PC-3 (cell line): Measurements from ENCODE around the gene CD44. TPM values are rescaled to one million over a fixed set of nuclear protein-coding genes. Genes with fewer than 3 reads are reported as not detected.

Experiments used
- ATAC-seq: fragments of 200-7000 bp; cut with Tn5 transposase; 2 replicates; pipeline ENCODE4 v1.9.1; 2020; ENCODE audit warnings: mild to moderate bottlenecking, moderate library complexity
- BruUV-seq: library from RNA; stranded (reverse); fragments of 400-500 nt; replicated peaks from 2 replicates; lab custom pipeline; 2021; lab: Mats Ljungman, UMichigan
- CTCF ChIA-PET: fragments of 300-600 bp; sonication (Branson Sonifier 250); formaldehyde crosslinking; loops from one replicate; lab custom pipeline; 2022; ENCODE audit warnings: antibody characterized with exemption; lab: Charles Lee
- POLR2A ChIA-PET: fragments of 300-600 bp; sonication (Branson Sonifier 250); formaldehyde crosslinking; loops from one replicate; lab custom pipeline; 2022; ENCODE audit warnings: antibody characterized with exemption; ENCODE audit not compliant: unreplicated experiment; lab: Charles Lee
- DNase-seq: peaks from one replicate; pipeline ENCODE4 v3.0.0-alpha.2; 2015
- H2AFZ ChIP-seq: fragments of 300-600 bp; sonication (generic); 2 replicates; pipeline ENCODE4 v1.6.0; 2016; ENCODE audit warnings: antibody characterized with exemption, low read length
- H3F3A ChIP-seq: fragments of 300-600 bp; sonication (generic); one replicate; pipeline ENCODE4 v1.6.0; 2017; ENCODE audit warnings: antibody characterized with exemption, low read length, control low read depth, mild to moderate bottlenecking; ENCODE audit not compliant: unreplicated experiment
- H3K27ac ChIP-seq: fragments of 300-600 bp; sonication (generic); 2 replicates; pipeline ENCODE4 v1.5.1; 2016; ENCODE audit warnings: mild to moderate bottlenecking, low read length
- H3K27me3 ChIP-seq: fragments of 300-600 bp; sonication (generic); 2 replicates; pipeline ENCODE4 v1.6.1; 2016; ENCODE audit warnings: low read length, mixed read lengths
- H3K36me3 ChIP-seq: fragments of 300-600 bp; sonication (generic); 2 replicates; pipeline ENCODE4 v1.6.1; 2016; ENCODE audit warnings: low read depth, mixed run types, low read length, mixed read lengths
- H3K4me1 ChIP-seq: fragments of 300-600 bp; sonication (generic); 2 replicates; pipeline ENCODE4 v1.5.1; 2016; ENCODE audit warnings: low read length; ENCODE audit not compliant: insufficient read depth
- H3K4me2 ChIP-seq: fragments of 300-600 bp; sonication (generic); 2 replicates; pipeline ENCODE4 v1.6.0; 2016; ENCODE audit warnings: low read length
- H3K4me3 ChIP-seq: fragments of 300-600 bp; sonication (generic); 2 replicates; pipeline ENCODE4 v1.5.1; 2016; ENCODE audit warnings: mild to moderate bottlenecking, low read length, mixed read lengths
- H3K79me2 ChIP-seq: fragments of 300-600 bp; sonication (generic); 2 replicates; pipeline ENCODE4 v1.6.1; 2017; ENCODE audit warnings: low read length, mixed read lengths
- H3K9ac ChIP-seq: fragments of 300-600 bp; sonication (generic); 2 replicates; pipeline ENCODE4 v1.6.0; 2016; ENCODE audit warnings: mild to moderate bottlenecking, low read length
- H3K9me2 ChIP-seq: fragments of 300-600 bp; sonication (generic); replicated peaks from 2 replicates; pipeline ENCODE4 v1.6.1; 2016; ENCODE audit warnings: mixed run types, low read length, mixed read lengths
- H3K9me3 ChIP-seq: fragments of 300-600 bp; sonication (generic); 2 replicates; pipeline ENCODE4 v1.6.1; 2016; ENCODE audit warnings: low read length, mixed read lengths
- H4K20me1 ChIP-seq: fragments of 300-600 bp; sonication (generic); 2 replicates; pipeline ENCODE4 v1.6.1; 2016; ENCODE audit warnings: low read length, mixed read lengths
- EZH2 ChIP-seq: fragments of 300-600 bp; sonication (generic); IDR thresholded peaks from one replicate; pipeline ENCODE4 v1.6.1; 2017; ENCODE audit warnings: antibody characterized with exemption, mild to moderate bottlenecking, low read length; ENCODE audit not compliant: unreplicated experiment
- EZH2phosphoT487 ChIP-seq: fragments of 300-600 bp; sonication (generic); IDR thresholded peaks from 2 replicates; pipeline ENCODE4 v1.6.1; 2018; ENCODE audit warnings: mild to moderate bottlenecking, antibody characterized with exemption, low read length, borderline replicate concordance
- intact Hi-C: fragments of 100-400 bp; cut with micrococcal nuclease; formaldehyde crosslinking; loops from 2 replicates; pipeline ENCODE4 v1.9.0; 2023
- total RNA-seq: library from RNA; depleted of rRNA; stranded (reverse); fragments of >200 nt; gene quantifications from 2 replicates; pipeline ENCODE4 v1.2.3, GENCODE V29; 2014
- TF ChIP-seq, protein P1 (sequence below): fragments of 300-600 bp; sonication (generic); conservative IDR thresholded peaks from 2 replicates; pipeline ENCODE4 v1.5.1; 2017; ENCODE audit warnings: antibody characterized with exemption, low read depth, mild to moderate bottlenecking, low read length

The CD44 gene
- total RNA-seq, 1 experiment from 2014 or later = 181 TPM

DNA sequence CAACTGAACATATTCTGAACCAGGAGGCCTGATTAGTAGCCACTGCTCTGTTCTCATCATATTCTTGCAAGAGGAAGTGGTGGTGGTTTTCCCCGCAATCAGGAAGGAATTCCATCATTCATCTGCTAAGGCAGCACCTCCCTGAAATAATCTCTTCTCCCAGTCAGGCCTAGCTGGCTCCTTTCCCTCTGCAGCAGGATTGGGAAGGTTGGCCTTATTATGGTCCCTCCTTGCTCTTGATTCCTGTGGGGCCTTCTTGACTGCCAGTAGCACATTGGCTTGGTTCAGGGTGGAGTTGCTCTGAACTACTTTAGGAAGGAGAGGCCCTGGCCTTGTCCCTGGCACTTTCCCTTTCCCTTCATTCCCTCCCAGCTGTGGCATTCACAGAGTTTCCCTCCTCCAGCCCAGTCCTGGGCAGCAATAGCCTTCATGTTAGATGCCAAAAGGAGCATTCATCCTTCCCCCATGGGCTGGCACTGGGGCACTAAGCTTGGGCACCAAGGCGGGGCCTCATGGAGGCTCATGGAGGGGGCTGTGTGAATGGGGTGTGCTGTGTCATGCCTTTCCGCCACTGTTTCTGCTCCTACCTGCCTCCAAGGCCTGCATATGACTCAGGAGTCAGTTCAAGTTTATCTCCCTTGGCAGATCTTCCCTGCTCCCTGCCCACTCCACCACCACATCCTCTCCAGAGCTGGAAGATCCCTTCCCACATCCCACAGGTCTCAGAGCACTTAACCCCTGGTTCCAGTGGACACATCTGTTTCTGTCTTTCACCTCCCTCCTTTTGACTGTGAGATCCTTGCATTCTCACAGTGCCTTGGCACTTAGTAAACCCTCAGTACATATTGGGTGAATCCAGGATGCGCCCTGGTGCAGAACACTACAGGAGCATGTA is 27.6 kb upstream of the CD44 start:
- H3K27me3 ChIP-seq = no peaks in the 10 kb centered on the region
- CTCF ChIA-PET = no interaction called here
- peak overlapping the region; percentile 43 for H2AFZ ChIP-seq

DNA sequence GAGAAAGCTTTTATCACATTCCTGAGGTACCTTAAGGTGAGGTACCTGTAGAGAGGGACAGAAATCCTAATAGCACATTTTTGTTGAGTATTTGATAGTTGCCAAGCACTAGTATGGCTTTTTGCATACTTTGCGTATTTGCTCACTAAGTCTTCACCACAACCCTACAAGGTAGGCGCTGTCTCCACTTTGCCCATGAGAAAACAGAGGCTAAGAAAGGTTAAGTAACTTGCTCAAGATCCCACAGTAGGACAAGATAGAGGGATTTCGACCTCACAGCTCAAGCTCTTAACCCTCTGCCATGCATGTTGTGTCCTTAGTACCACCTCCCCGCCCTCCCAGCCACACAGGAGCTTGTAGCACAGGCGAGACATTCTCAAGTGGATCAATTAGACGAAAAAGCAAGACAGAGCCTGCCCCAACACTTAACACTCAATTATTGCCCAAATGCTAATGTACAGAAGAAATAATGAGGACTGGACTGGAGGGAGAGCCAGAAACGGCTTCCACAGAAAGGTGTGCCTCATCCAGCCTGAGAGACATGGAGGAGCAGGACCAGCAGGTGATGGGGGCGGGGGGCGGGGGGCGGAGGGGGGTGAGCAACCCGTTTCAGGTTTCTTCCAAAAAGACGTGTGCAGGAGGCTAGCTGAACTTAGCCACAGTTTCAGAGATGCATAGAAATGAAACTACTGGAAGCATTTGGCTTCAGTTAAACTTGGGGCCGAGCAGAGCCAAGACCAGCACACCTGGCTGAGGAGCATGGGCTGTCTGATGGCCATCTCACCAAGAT is 26.7 kb upstream of the CD44 start:
- Histone ChIP-seq H3K4me1 (peaks cover 51% of the 10 kb centered on the region), H2AFZ (no peak overlapping the region), H3K4me3 (no peak overlapping the region), H3K79me2 (no peaks in the 10 kb centered on the region), H3F3A (no peaks in the 10 kb centered on the region), H3K4me2 (peak overlapping the region; percentile 53), H3K36me3 (no peaks in the 10 kb centered on the region), H3K9me3 (no peaks in the 10 kb centered on the region), H3K9me2 (no peaks in the 10 kb centered on the region), H3K9ac (peak overlapping the region; percentile 68), H3K27me3 (no peaks in the 10 kb centered on the region), H3K27ac (peak overlapping the region; percentile 96), H4K20me1 (no peaks in the 10 kb centered on the region)
- BruUV-seq = no TSS peak
- TF ChIP-seq EZH2phosphoT487 (no peak), EZH2 (no peak)
- TF ChIP-seq, protein P1, sequence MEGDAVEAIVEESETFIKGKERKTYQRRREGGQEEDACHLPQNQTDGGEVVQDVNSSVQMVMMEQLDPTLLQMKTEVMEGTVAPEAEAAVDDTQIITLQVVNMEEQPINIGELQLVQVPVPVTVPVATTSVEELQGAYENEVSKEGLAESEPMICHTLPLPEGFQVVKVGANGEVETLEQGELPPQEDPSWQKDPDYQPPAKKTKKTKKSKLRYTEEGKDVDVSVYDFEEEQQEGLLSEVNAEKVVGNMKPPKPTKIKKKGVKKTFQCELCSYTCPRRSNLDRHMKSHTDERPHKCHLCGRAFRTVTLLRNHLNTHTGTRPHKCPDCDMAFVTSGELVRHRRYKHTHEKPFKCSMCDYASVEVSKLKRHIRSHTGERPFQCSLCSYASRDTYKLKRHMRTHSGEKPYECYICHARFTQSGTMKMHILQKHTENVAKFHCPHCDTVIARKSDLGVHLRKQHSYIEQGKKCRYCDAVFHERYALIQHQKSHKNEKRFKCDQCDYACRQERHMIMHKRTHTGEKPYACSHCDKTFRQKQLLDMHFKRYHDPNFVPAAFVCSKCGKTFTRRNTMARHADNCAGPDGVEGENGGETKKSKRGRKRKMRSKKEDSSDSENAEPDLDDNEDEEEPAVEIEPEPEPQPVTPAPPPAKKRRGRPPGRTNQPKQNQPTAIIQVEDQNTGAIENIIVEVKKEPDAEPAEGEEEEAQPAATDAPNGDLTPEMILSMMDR = no peak
- intact Hi-C loops = no loop called here
- POLR2A ChIA-PET = interaction anchor here (0.5 to 0.6 kb wide), 2 partner anchors 29 to 1646 kb away, joined by 3 to 5 read pairs; no protein-coding TSS in a partner anchor
- CTCF ChIA-PET = no interaction called here
- ATAC-seq = no peak
- peak; percentile 53 for DNase-seq

More for the DNA sequence above, 27.6 kb upstream of the CD44 start:
- intact Hi-C loops = loop anchor here (1.0 kb wide), 1 partner anchor 34 kb away; no protein-coding TSS in a partner anchor
- peak; percentile 88 for DNase-seq
- no peaks in the 10 kb centered on the region for H3K36me3 ChIP-seq
- H3K27ac ChIP-seq = peak overlapping the region; percentile 96
- peak; percentile 87 for ATAC-seq
- TF ChIP-seq, protein P1 = no peak
- TF ChIP-seq EZH2 (no peak), EZH2phosphoT487 (no peak)
- no TSS peak for BruUV-seq
- H3K4me2 ChIP-seq = peak overlapping the region; percentile 53
- H4K20me1 ChIP-seq = no peaks in the 10 kb centered on the region
- no peaks in the 10 kb centered on the region for H3K79me2 ChIP-seq
- POLR2A ChIA-PET = interaction anchor here (0.5 to 0.6 kb wide), 2 partner anchors 30 to 1647 kb away, joined by 3 to 5 read pairs; no protein-coding TSS in a partner anchor
- H3K9me3 ChIP-seq = no peaks in the 10 kb centered on the region
- no peaks in the 10 kb centered on the region for H3F3A ChIP-seq
- peak overlapping the region; percentile 68 for H3K9ac ChIP-seq
- no peaks in the 10 kb centered on the region for H3K9me2 ChIP-seq
- peaks cover 43% of the 10 kb centered on the region for H3K4me1 ChIP-seq
- H3K4me3 ChIP-seq = no peak overlapping the region
